Parathyroid adenoma (tissue), 2 donors: ENCODE measurements around the gene PCNX2.
A peak's percentile ranks its signal among the peaks of the same experiment; 100 is the strongest.

ENCODE experiments used
- H2AFZ ChIP-seq: fragments of 300-600 bp; sonication (generic); one replicate; pipeline ENCODE4 v1.7.0; 2017; ENCODE audit warnings: antibody characterized with exemption, mild to moderate bottlenecking
- H3K27ac ChIP-seq: fragments of 300-600 bp; sonication (generic); one replicate; pipeline ENCODE4 v1.7.0; 2017
- H3K27me3 ChIP-seq: fragments of 300-600 bp; sonication (generic); one replicate; pipeline ENCODE4 v1.7.0; 2017; ENCODE audit warnings: low read length; ENCODE audit not compliant: control insufficient read depth, insufficient read depth
- H3K36me3 ChIP-seq: fragments of 300-600 bp; sonication (generic); one replicate; pipeline ENCODE4 v1.7.0; 2017; ENCODE audit warnings: low read length; ENCODE audit not compliant: control insufficient read depth, insufficient read depth
- H3K4me1 ChIP-seq: fragments of 300-600 bp; sonication (generic); one replicate; pipeline ENCODE4 v1.7.0; 2017; ENCODE audit warnings: control low read depth
- H3K4me2 ChIP-seq: fragments of 300-600 bp; sonication (generic); one replicate; pipeline ENCODE4 v1.7.0; 2017; ENCODE audit warnings: low read length
- H3K4me3 ChIP-seq: fragments of 300-600 bp; sonication (generic); one replicate; pipeline ENCODE4 v1.7.0; 2017; ENCODE audit warnings: low read depth, low read length
- H3K79me2 ChIP-seq: fragments of 300-600 bp; sonication (generic); one replicate; pipeline ENCODE4 v1.7.0; 2017; ENCODE audit warnings: control low read depth
- H3K9ac ChIP-seq: fragments of 300-600 bp; sonication (generic); one replicate; pipeline ENCODE4 v1.7.0; 2017; ENCODE audit warnings: mild to moderate bottlenecking
- H3K9me3 ChIP-seq: fragments of 300-600 bp; sonication (generic); one replicate; pipeline ENCODE4 v1.7.0; 2017; ENCODE audit warnings: low read length; ENCODE audit not compliant: control insufficient read depth
- CTCF ChIP-seq: fragments of 300-600 bp; sonication (generic); IDR thresholded peaks from one replicate; pipeline ENCODE4 v1.7.0; 2017; ENCODE audit warnings: antibody characterized with exemption, mild to moderate bottlenecking
- donor health status: primary hyperparathyroidism.

The PCNX2 gene

GRCh38 chr1:233295237-233295974 is at the start of gene PCNX2:
Gene PCNX2, minus strand, starts transcription at chr1:233295725. Its CDS starts 247 bp downstream, at chr1:233295478.
- Histone ChIP-seq H3K79me2 (no peaks in the 10 kb centered on the region), H3K4me3 (peak within 1 kb of the TSS; percentile 43), H3K4me2 (peak within 1 kb of the TSS; percentile 68), H3K4me1 (no peaks in the 10 kb centered on the region), H3K36me3 (no peaks in the 10 kb centered on the region), H3K27me3 (no peaks in the 10 kb centered on the region), H3K27ac (no peak within 1 kb of the TSS), H3K9me3 (no peaks in the 10 kb centered on the region), H3K9ac (no peak within 1 kb of the TSS), H2AFZ (peak within 1 kb of the TSS; percentile 75)
- no peak for TF ChIP-seq CTCF

- Histone ChIP-seq H3K4me1 (peaks cover 4% of the 10 kb centered on the region), H3K9ac (no peak overlapping the region), H3K79me2 (no peaks in the 10 kb centered on the region), H3K27ac (no peak overlapping the region), H2AFZ (no peak overlapping the region), H3K4me2 (no peak overlapping the region), H3K4me3 (no peak overlapping the region), H3K27me3 (no peaks in the 10 kb centered on the region), H3K36me3 (no peaks in the 10 kb centered on the region), H3K9me3 (no peaks in the 10 kb centered on the region)
- TF ChIP-seq CTCF: no peak
Measured at GRCh38 chr1:233343262-233343661, 47.7 kb upstream of the PCNX2 start.

- H3K4me1 ChIP-seq: peaks cover 4% of the 10 kb centered on the region
- no peak overlapping the region for H3K4me2 ChIP-seq
- no peak overlapping the region for H3K9ac ChIP-seq
- no peaks in the 10 kb centered on the region for H3K36me3 ChIP-seq
- H3K27me3 ChIP-seq: no peaks in the 10 kb centered on the region
- no peak overlapping the region for H3K27ac ChIP-seq
- TF ChIP-seq CTCF: no peak
- H3K9me3 ChIP-seq: no peaks in the 10 kb centered on the region
- H2AFZ ChIP-seq: no peak overlapping the region
- no peaks in the 10 kb centered on the region for H3K79me2 ChIP-seq
- H3K4me3 ChIP-seq: no peak overlapping the region
Measured at GRCh38 chr1:233342086-233342485, 46.6 kb upstream of the PCNX2 start.

- H3K79me2 ChIP-seq: peaks cover 1% of the 10 kb centered on the region
- no peak overlapping the region for H3K4me3 ChIP-seq
- H3K9me3 ChIP-seq: no peaks in the 10 kb centered on the region
- H3K27me3 ChIP-seq: no peaks in the 10 kb centered on the region
- H3K9ac ChIP-seq: no peak overlapping the region
- H3K27ac ChIP-seq: no peak overlapping the region
- H3K36me3 ChIP-seq: no peaks in the 10 kb centered on the region
- H3K4me1 ChIP-seq: peaks cover 4% of the 10 kb centered on the region
- no peak overlapping the region for H2AFZ ChIP-seq
- H3K4me2 ChIP-seq: no peak overlapping the region
- no peak for TF ChIP-seq CTCF
Measured at GRCh38 chr1:233340966-233341516, 45.5 kb upstream of the PCNX2 start.
